ENCODE data around the gene LRP2.

DNA sequence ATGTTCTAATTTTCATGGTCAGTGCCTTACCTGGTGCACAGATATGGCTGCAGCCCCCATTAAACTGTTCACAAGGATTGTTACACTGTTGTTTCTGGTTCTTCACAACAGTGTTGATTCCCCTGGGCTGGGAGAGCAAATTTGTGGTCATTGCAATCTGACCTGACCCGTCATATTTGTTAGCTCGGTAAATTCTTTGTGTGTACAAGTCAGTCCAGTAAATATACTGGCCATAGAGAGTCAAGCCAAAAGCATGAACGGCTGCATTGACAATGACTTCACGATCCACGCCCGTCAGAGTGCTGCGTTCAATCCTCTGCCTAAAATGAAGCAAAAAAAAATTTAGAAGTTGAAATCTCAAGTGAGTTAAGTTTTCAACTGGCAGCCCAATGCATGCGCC lies 158.4 kb downstream of the LRP2 start:
- TF ChIP-seq POLR2A (IDR thresholded peaks at IDR 0.05; ENCODE audit: extremely low read depth, insufficient read length) (no peak), MYC (IDR thresholded peaks at IDR 0.05; ENCODE audit: low read depth, low read length) (no peak)
- TF ChIP-seq, protein P1, sequence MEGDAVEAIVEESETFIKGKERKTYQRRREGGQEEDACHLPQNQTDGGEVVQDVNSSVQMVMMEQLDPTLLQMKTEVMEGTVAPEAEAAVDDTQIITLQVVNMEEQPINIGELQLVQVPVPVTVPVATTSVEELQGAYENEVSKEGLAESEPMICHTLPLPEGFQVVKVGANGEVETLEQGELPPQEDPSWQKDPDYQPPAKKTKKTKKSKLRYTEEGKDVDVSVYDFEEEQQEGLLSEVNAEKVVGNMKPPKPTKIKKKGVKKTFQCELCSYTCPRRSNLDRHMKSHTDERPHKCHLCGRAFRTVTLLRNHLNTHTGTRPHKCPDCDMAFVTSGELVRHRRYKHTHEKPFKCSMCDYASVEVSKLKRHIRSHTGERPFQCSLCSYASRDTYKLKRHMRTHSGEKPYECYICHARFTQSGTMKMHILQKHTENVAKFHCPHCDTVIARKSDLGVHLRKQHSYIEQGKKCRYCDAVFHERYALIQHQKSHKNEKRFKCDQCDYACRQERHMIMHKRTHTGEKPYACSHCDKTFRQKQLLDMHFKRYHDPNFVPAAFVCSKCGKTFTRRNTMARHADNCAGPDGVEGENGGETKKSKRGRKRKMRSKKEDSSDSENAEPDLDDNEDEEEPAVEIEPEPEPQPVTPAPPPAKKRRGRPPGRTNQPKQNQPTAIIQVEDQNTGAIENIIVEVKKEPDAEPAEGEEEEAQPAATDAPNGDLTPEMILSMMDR (IDR thresholded peaks at IDR 0.05; ENCODE audit: low read depth, low read length) = no peak
- TF ChIP-seq, protein P2, sequence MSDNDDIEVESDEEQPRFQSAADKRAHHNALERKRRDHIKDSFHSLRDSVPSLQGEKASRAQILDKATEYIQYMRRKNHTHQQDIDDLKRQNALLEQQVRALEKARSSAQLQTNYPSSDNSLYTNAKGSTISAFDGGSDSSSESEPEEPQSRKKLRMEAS (IDR thresholded peaks at IDR 0.05; ENCODE audit: low read depth, low read length) = no peak

All from NB4 (cell line).